ENCODE data around the gene ENTPD8.

ENTPD8 gene

DNA sequence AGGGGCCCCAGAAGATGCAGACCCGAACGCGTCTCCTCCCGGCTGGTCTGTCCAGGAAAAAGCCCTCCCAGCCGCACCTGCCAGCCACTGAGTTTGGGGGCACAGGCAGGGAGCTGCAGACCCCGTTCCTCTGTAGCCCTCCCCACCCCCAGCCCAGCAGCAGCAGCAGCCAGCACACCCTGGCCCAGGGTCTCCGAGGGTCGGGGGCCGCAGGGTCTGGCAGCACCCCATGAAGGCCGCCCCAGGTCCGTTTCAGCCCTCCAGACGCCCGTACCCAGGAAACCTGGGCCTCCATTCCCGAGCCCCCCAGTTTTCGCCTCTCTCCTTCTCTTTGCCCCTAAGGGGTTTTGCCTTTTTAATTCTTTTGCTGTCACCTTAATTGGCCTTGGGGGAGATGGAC is 37.9 kb downstream of the ENTPD8 start:
- DNase-seq = no peak
- Mint-ChIP-seq H3K27me3 (peaks cover 0 to 4% of the 10 kb centered on the region in 2 donors), H3K27ac (no peak overlapping the region), H3K4me3 (no peak overlapping the region), H3K4me1 (peaks cover 20 to 53% of the 10 kb centered on the region in 2 donors), H3K36me3 (peaks cover 16 to 32% of the 10 kb centered on the region in 2 donors), H3K9me3 (peaks cover 8 to 10% of the 10 kb centered on the region in 2 donors)
- ATAC-seq (replicated peaks) = no peak

DNA sequence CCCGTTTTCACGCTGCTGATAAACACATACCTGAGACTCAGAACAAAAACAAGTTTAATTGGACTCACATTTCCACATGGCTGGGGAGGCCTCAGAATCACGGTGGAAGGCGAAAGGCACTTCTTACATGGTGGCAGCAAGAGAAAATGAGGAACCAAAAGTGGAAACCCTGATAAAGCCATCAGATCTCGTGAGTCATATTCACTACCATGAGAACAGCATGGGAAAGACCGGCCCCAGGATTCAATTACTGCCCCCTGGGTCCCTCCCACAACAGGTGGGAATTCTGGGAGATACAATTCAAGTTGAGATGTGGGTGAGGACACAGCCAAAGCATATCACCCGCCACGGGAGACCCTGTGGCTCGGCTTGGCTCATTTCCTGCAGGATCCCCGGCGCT is 38.4 kb downstream of the ENTPD8 start:
- Mint-ChIP-seq H3K4me1 (peaks cover 18 to 48% of the 10 kb centered on the region in 2 donors), H3K9me3 (peaks cover 8 to 10% of the 10 kb centered on the region in 2 donors), H3K4me3 (peak overlapping the region in 1 of 2 donors; percentile 2), H3K27me3 (no peaks in the 10 kb centered on the region), H3K27ac (peak overlapping the region; percentile 39), H3K36me3 (peaks cover 16 to 32% of the 10 kb centered on the region in 2 donors)
- ATAC-seq (replicated peaks) = no peak
- DNase-seq = no peak

- H3K36me3 Mint-ChIP-seq = peaks cover 19 to 33% of the 10 kb centered on the region in 2 donors
- ATAC-seq (replicated peaks) (no peak), DNase-seq (no peak)
- no peak overlapping the region for H3K4me3 Mint-ChIP-seq
- no peaks in the 10 kb centered on the region for H3K27me3 Mint-ChIP-seq
- no peak overlapping the region for H3K27ac Mint-ChIP-seq
- peaks cover 21 to 39% of the 10 kb centered on the region in 2 donors for H3K4me1 Mint-ChIP-seq
- peaks cover 10% of the 10 kb centered on the region in 2 donors for H3K9me3 Mint-ChIP-seq
Observed at GRCh38 chr9:137398561-137399468, 42.3 kb downstream of the ENTPD8 start.

- no peaks in the 10 kb centered on the region for H3K27me3 Mint-ChIP-seq
- no peak overlapping the region for H3K27ac Mint-ChIP-seq
- H3K4me1 Mint-ChIP-seq = peaks cover 19 to 33% of the 10 kb centered on the region in 2 donors
- H3K9me3 Mint-ChIP-seq = peaks cover 10% of the 10 kb centered on the region in 2 donors
- no peak overlapping the region for H3K4me3 Mint-ChIP-seq
- peaks cover 17 to 27% of the 10 kb centered on the region in 2 donors for H3K36me3 Mint-ChIP-seq
- ATAC-seq (replicated peaks) = peak in 1 of 2 donors; percentile 29
- no peak for DNase-seq
Observed at GRCh38 chr9:137397675-137398423, 43.3 kb downstream of the ENTPD8 start.

DNA sequence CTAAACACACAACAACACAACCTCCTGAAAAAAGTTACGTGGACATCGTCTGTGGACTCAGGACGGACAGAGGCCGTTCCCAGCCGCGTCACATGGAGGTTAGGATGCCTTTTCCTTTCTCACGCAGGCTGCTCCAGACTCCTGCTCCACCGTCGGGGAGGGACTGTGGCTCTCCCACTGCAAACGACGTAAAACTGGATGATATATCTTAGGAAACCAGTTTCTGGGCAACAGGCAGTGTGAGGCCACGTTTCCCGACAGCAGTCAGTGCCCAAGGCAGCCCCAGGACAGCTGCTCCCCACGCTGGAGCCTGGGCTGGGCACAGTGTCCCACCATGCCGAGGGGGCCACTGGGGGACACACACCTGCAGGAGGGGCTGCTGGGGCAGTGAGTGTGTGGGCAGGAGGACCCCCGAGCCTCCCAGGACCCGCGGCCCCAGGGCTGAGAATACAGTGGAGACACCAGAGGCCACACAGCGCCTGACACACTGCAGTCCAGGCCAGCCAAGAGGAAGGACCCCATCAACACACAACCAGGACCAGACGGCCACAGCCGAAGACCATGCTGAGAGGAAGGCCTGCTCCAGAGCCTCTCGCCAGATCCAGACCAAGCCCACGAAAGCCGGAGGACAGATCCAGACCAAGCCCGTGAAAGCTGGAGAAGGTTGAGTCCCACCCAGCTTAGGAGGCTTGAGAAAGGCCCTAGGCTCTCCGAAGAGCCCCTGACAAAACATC is 44.4 kb downstream of the ENTPD8 start:
- ATAC-seq (replicated peaks) (no peak), DNase-seq (no peak)
- peaks cover 2 to 3% of the 10 kb centered on the region in 2 donors for H3K9me3 Mint-ChIP-seq
- peaks cover 14 to 17% of the 10 kb centered on the region in 2 donors for H3K36me3 Mint-ChIP-seq
- no peaks in the 10 kb centered on the region for H3K27me3 Mint-ChIP-seq
- no peak overlapping the region for H3K4me3 Mint-ChIP-seq
- H3K27ac Mint-ChIP-seq = no peak overlapping the region
- peaks cover 14 to 25% of the 10 kb centered on the region in 2 donors for H3K4me1 Mint-ChIP-seq

GRCh38 chr9:137396227-137396626 is 44.9 kb downstream of the ENTPD8 start:
- H3K4me1 Mint-ChIP-seq = peaks cover 14 to 25% of the 10 kb centered on the region in 2 donors
- H3K27ac Mint-ChIP-seq = no peak overlapping the region
- peaks cover 14 to 17% of the 10 kb centered on the region in 2 donors for H3K36me3 Mint-ChIP-seq
- ATAC-seq (replicated peaks) = no peak
- H3K27me3 Mint-ChIP-seq = no peaks in the 10 kb centered on the region
- H3K9me3 Mint-ChIP-seq = peaks cover 2 to 3% of the 10 kb centered on the region in 2 donors
- no peak for DNase-seq
- H3K4me3 Mint-ChIP-seq = no peak overlapping the region

GRCh38 chr9:137395666-137396010 is 45.5 kb downstream of the ENTPD8 start:
- ATAC-seq (replicated peaks) = no peak

DNA sequence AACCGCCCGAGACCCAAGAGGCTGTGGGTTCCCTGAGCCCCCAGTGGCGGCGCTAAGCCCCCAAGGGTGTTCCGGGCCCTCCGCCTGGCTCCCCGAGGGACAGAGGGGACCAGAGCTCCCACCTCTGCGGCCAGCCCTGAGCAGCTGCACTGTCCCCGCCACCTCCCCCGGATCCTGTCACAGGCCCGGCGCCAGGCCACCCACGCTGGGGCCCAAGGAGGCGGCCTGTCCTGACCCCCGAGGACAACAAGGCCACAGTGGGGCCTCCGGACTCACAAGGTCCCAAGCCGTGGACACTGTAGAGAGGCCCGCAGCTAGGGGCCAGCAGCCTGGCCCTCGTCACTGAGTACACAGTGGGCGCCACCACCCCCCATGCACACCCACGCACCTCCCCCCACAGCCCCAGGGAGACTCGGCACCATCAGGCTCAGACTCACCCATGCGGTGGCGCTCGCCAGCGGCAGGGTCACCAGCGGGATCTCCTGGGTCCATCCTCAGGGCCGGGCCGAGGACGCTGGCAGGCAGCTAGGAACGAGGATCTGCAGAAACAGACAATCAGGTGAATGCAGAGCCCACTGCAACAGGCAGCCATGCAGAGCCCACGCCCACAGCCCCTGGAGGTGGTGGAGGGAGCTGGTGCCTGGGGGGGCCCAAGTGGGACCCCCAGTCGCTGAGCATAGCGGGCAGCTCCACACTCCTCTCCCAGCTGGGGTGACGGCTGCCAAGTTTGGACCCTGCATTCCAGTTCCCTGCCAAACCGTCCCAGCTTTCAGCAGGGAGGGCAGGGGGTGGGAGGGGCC is 46.1 kb downstream of the ENTPD8 start:
- ATAC-seq (replicated peaks) = no peak
- H3K27ac Mint-ChIP-seq = no peak overlapping the region
- H3K4me1 Mint-ChIP-seq = peaks cover 11 to 21% of the 10 kb centered on the region in 2 donors
- H3K36me3 Mint-ChIP-seq = peaks cover 13 to 14% of the 10 kb centered on the region in 2 donors
- no peak for DNase-seq
- no peaks in the 10 kb centered on the region for H3K27me3 Mint-ChIP-seq
- H3K4me3 Mint-ChIP-seq = no peak overlapping the region
- peaks cover under 1 to 2% of the 10 kb centered on the region in 2 donors for H3K9me3 Mint-ChIP-seq

More at GRCh38 chr9:137395666-137396010, 45.5 kb downstream of the ENTPD8 start:
- no peak overlapping the region for H3K27ac Mint-ChIP-seq
- H3K4me1 Mint-ChIP-seq = peaks cover 13 to 24% of the 10 kb centered on the region in 2 donors
- H3K36me3 Mint-ChIP-seq = peaks cover 14 to 17% of the 10 kb centered on the region in 2 donors
- DNase-seq = no peak
- peaks cover 2 to 3% of the 10 kb centered on the region in 2 donors for H3K9me3 Mint-ChIP-seq
- H3K4me3 Mint-ChIP-seq = no peak overlapping the region
- no peaks in the 10 kb centered on the region for H3K27me3 Mint-ChIP-seq

DNA sequence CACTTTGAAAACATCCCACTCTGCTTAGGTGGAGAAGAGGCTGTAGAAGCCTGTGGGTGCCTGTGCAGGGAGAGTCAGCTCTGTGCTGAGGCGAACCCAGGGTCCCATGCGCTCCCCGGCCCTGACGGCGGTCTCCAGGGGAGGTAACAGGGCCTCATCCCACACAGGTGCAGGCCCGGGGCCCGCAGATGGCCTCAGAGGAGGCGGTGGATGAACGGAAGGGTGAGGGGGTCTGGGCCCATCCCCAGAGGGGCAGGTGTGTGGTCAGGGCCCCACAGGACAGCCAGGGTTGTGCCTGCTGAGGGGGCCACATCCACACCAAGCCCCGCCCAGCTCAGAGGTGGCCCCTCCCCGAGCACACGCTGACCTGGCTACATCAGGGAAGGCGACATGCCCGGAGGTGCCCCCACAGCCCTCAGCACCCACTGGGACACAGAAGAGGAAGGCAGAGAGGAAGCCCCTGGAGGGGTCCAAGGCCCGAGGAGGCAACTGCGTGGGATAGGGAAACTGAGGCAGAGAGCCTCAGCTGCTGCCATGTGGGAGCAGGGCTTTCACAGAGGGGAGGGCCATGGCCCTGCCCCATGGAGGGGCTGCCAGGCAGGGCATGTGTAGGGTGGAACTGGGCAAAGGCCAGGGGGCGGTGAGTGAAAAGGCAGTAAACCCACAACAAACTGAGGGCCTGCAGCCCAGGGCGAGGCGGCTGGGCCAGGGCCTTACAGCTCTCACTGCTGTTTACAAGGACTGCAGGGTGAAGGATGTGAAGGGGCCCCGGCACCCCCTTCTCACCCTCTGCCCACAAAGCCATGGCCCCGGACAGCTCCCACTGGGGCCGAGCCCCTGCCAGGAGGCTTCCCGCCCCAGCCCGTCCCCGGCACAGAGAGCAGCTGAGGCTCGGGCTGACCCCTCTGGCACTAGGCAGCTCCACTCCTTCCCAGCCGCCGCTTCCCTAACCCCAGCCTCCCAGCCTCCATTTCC is 47.7 kb downstream of the ENTPD8 start:
- Mint-ChIP-seq H3K36me3 (peaks cover 10 to 18% of the 10 kb centered on the region in 2 donors), H3K27me3 (no peaks in the 10 kb centered on the region), H3K9me3 (peaks cover 0 to 2% of the 10 kb centered on the region in 2 donors), H3K27ac (no peak overlapping the region), H3K4me1 (peaks cover 5 to 11% of the 10 kb centered on the region in 2 donors), H3K4me3 (no peak overlapping the region)
- DNase-seq (no peak), ATAC-seq (replicated peaks) (no peak)

- H3K27ac Mint-ChIP-seq = no peak overlapping the region
- H3K9me3 Mint-ChIP-seq = peaks cover 0 to 2% of the 10 kb centered on the region in 2 donors
- peaks cover 9 to 18% of the 10 kb centered on the region in 2 donors for H3K36me3 Mint-ChIP-seq
Observed at GRCh38 chr9:137392232-137393007, 48.7 kb downstream of the ENTPD8 start.

DNA sequence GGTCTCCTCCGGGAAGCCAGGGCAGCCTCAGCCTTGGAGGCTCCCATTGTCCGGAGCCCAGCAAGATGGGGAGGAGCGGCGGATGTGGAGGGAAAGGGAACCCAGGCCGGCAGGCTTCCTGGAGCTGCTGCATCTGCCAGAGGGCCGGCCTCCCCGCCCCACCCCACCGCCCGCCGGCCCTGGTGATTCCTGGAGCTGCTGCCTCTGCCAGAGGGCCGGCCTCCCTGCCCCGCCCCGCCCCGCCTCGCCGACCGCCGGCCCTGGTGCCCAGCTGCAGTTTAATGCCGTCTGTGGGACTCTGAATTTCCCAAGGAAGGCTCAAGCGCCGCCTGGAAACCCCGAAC is 49.8 kb downstream of the ENTPD8 start:
- Mint-ChIP-seq H3K27me3 (no peaks in the 10 kb centered on the region), H3K9me3 (no peaks in the 10 kb centered on the region), H3K4me1 (peaks cover 3 to 10% of the 10 kb centered on the region in 2 donors), H3K36me3 (peaks cover 5 to 12% of the 10 kb centered on the region in 2 donors), H3K4me3 (no peak overlapping the region), H3K27ac (no peak overlapping the region)
- no peak for ATAC-seq (replicated peaks)
- DNase-seq = no peak

More at GRCh38 chr9:137392232-137393007, 48.7 kb downstream of the ENTPD8 start:
- ATAC-seq (replicated peaks) = no peak
- Mint-ChIP-seq H3K4me1 (peaks cover 4 to 10% of the 10 kb centered on the region in 2 donors), H3K4me3 (no peak overlapping the region), H3K27me3 (no peaks in the 10 kb centered on the region)
- DNase-seq = no peak

All from stimulated activated naive B cell treated with anti-CD40 and anti-IgM and Interleukin-4, amounts not matched to agents 10 μg/mL and 1 μg/mL and 100 μg/mL, for 72 hours (primary cell).